ENCODE measurements around the gene FOXP1. TPM values are rescaled to one million over a fixed set of nuclear protein-coding genes. Genes with fewer than 3 reads are reported as not detected.

FOXP1 gene
- total RNA-seq, 1 donor from 2014 or later, result 195 TPM

DNA sequence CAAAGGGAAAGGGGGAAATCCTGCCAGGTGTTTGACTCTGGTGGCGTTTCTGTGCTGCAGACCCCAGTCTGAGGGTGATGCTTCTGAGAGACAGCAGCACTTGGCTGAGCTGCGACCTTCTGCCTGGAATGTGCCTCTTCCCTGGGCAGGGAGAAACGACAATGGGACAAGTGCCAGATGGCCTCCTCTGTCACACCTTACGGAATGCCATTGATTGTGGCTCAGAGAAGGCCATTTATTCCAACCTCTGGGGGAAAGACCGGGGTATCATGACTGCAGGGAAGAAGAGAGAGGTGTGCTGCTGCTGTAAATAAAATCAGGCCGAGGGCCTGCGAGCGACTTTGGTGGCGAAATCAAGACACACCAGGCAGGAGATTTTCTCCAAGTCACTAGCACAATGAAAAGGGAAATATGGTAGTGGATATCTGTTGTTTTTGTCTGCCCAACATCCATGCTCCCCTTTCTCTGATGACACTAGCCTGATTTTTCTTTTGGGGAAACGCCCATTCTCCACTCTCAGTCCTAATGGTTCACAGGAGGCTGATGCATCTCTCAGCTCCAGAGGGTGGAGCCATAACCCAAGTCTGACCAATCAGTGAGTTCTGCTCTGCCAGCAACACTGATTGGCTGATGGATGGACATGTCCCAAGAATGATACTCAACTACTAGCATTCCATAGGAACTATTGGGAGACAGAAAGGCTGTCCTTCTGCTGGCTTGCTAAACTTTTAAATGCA is 336.1 kb downstream of the FOXP1 start:
- Mint-ChIP-seq H3K9me3 (ENCODE audit: unreplicated experiment) (no peaks in the 10 kb centered on the region), H3K27ac (ENCODE audit: unreplicated experiment) (peak overlapping the region; percentile 94), H3K4me1 (ENCODE audit: unreplicated experiment) (peaks cover 87% of the 10 kb centered on the region), H3K27me3 (ENCODE audit: unreplicated experiment) (no peaks in the 10 kb centered on the region), H3K36me3 (ENCODE audit: unreplicated experiment) (no peaks in the 10 kb centered on the region), H3K4me3 (ENCODE audit: unreplicated experiment) (no peak overlapping the region)
- no peak for TF ChIP-seq CTCF (IDR thresholded peaks at IDR 0.05)
- no peak for DNase-seq (ENCODE audit: extremely low spot score, unreplicated experiment)

DNA sequence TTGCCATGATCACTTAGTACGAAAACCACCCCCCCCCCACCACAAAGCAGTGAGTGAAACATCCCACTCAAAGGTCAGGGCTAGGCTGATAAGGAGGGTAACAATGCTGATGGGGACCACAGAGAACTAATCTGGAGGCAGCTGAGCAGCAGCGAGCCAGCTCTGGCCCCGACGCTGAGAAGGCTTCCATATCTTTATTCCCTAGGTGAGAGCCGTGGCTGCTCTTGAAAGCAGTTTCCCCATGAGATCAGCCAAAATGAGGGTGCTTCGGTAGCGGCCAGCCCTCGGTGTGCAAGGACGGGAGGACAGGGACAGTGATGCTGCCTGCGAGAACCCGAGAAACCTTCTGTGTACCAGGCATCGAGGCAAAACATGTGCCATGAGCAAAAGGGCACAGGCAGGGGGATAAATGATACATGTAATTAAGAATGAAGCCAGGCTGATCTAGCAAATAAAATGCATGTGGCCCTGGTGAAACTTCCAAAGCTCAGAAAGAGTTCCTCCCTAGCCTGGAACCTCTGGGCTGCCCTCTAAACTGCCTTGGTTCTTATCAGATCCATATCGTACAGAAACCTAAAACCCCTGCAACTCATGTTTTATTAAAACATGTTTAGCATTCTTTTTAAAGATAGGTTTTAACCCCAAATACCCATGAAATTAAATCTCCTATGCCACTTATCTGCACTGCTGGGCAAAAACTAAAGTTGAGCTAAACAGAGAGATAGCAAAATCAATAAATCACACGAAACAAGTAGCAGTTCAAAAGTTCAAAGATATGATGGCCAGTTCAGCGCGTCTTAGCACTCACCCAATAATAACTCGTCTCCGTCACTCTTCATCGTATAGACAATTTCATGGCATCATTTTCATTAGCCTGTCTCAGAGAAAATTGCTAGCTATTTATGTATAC is 337.3 kb downstream of the FOXP1 start:
- Mint-ChIP-seq H3K4me1 (ENCODE audit: unreplicated experiment) (peaks cover 84% of the 10 kb centered on the region), H3K9me3 (ENCODE audit: unreplicated experiment) (no peaks in the 10 kb centered on the region), H3K27me3 (ENCODE audit: unreplicated experiment) (no peaks in the 10 kb centered on the region), H3K36me3 (ENCODE audit: unreplicated experiment) (no peaks in the 10 kb centered on the region), H3K27ac (ENCODE audit: unreplicated experiment) (peak overlapping the region; percentile 54), H3K4me3 (ENCODE audit: unreplicated experiment) (no peak overlapping the region)
- TF ChIP-seq CTCF (IDR thresholded peaks at IDR 0.05), result no peak
- DNase-seq (ENCODE audit: extremely low spot score, unreplicated experiment), result no peak

DNA sequence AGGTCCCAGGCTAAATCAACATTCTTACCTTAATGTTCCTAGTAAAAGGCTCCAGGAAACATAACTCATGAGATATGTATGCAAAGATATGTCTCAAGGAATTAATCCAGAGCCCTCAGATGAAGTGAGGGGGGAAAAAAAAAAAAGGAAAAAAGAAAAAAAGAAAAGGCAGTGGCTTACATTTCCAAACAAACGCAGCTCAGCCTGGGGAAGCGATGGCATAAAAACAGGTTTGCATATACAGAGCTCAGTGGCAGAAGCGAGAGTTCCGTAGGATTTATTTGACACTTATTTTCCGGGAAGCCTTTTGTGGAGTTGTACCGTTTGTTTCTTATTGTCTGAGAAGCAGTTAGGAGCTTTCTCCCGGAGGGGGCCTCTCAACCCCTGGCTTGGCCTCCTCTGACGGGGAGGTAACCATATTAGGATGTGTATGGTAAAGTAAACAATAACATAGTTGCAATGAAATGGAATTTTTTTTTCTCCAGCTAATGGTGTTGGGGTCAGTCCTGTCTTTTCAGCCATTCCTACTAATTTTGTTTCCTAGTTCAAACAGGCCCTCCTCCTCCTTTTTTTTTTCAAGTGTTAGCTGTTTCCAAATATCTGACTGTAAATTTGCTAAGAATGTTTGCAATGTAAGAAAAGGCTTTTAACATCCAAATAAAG is 338.6 kb downstream of the FOXP1 start:
- no peaks in the 10 kb centered on the region for H3K9me3 Mint-ChIP-seq (ENCODE audit: unreplicated experiment)
- no peaks in the 10 kb centered on the region for H3K27me3 Mint-ChIP-seq (ENCODE audit: unreplicated experiment)
- peak overlapping the region; percentile 88 for H3K27ac Mint-ChIP-seq (ENCODE audit: unreplicated experiment)
- H3K4me3 Mint-ChIP-seq (ENCODE audit: unreplicated experiment), result peak overlapping the region; percentile 68
- no peak for TF ChIP-seq CTCF (IDR thresholded peaks at IDR 0.05)
- no peak for DNase-seq (ENCODE audit: extremely low spot score, unreplicated experiment)
- H3K36me3 Mint-ChIP-seq (ENCODE audit: unreplicated experiment), result peaks cover 3% of the 10 kb centered on the region
- H3K4me1 Mint-ChIP-seq (ENCODE audit: unreplicated experiment), result peaks cover 84% of the 10 kb centered on the region

- Mint-ChIP-seq H3K9me3 (ENCODE audit: unreplicated experiment) (no peaks in the 10 kb centered on the region), H3K27ac (ENCODE audit: unreplicated experiment) (peak overlapping the region; percentile 88), H3K4me3 (ENCODE audit: unreplicated experiment) (peak overlapping the region; percentile 68), H3K36me3 (ENCODE audit: unreplicated experiment) (peaks cover 3% of the 10 kb centered on the region), H3K27me3 (ENCODE audit: unreplicated experiment) (no peaks in the 10 kb centered on the region), H3K4me1 (ENCODE audit: unreplicated experiment) (peaks cover 85% of the 10 kb centered on the region)
- no peak for DNase-seq (ENCODE audit: extremely low spot score, unreplicated experiment)
- no peak for TF ChIP-seq CTCF (IDR thresholded peaks at IDR 0.05)
These were observed 339.2 kb downstream of the FOXP1 start for GRCh38 chr3:71244153-71244825.
